Activated naive CD4-positive, alpha-beta T cell treated with anti-CD3 and anti-CD28 coated beads, Interleukin-2, amount 50 U/mL, for 72 hours (primary cell): ENCODE results near the gene RNU1-4. TPM values are rescaled to one million over a fixed set of nuclear protein-coding genes. Genes with fewer than 3 reads are reported as not detected.
"Not testable (repeated sequence)": the region's sequence is repeated elsewhere in the genome, so short reads cannot be mapped to it uniquely, and the experiment has no call there.

Experiments
- ATAC-seq, 2 donors: fragments of 150-1000 bp; cut with Tn5 transposase; 2 replicates each; pipeline ENCODE4 v1.10.0; 2021; ENCODE audit warnings: mild to moderate bottlenecking in 2 of 2, moderate library complexity in 2 of 2
- DNase-seq, 2 donors: peaks; one replicate each; pipeline ENCODE4 v3.0.0; 2021 to 2022; ENCODE audit warnings: low spot score in 2 of 2
- H3K27ac Mint-ChIP-seq, 2 donors: one replicate each; pipeline ENCODE4 v1.8.0; 2022; ENCODE audit warnings: mild to moderate bottlenecking in 2 of 2, mixed read lengths in 2 of 2
- H3K36me3 Mint-ChIP-seq, 2 donors: one replicate each; pipeline ENCODE4 v1.8.0; 2022; ENCODE audit warnings: mixed read lengths in 2 of 2
- H3K9me3 Mint-ChIP-seq, 2 donors: one replicate each; pipeline ENCODE4 v1.8.0; 2022; ENCODE audit warnings: mixed read lengths in 2 of 2
- total RNA-seq, 2 donors: library from RNA; stranded (reverse); gene quantifications; one replicate each; pipeline ENCODE4 v1.2.3, GENCODE V29; 2022

The RNU1-4 gene
- total RNA-seq, 2 donors from 2014 or later: 1,082 to 1,722 TPM

DNA sequence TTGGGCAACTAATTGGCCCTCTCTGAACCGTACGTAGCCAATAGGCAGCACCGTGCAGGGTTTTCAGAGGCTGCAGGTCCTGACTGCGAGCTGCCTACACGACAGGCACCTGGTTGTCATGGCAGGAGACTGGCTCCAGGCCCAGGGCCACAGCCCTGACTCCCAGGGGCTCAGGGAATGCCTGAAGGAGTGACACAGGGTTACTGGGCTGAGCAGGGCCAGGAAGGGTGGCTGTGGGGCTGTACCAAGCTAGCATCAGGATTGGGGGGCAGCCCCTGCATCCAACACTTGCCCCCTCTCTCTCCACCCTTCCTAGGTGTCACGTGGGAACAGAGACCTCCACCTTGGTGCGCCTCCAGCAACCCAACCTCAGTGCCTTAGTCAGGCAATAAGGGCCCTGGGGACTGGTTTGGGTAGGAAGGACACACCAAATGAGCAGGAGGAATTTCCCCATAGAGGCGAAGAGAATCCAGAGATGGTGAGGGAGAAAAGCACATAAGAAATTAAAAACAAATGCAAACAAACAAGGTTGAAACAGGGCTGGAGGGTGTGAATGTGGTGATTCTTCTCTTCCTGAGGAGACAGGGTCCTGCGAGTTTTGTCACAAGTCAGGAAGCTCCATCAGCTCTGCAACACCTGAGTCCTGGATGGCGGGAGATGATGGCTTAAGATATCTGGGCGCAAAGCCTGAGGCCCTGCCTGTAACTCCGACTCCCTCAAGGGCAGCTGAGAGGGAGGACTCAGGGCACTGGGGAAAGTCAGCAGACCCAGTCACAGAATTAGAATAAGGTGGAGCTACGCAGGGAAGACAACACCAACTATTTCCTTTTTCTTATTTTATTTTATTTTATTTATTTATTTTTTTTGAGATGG, 19.7 kb upstream of the RNU1-4 start:
- DNase-seq (peak in 1 of 2 donors; percentile 10), ATAC-seq (peak in 1 of 2 donors; percentile 10)
- H3K36me3 Mint-ChIP-seq: no peaks in the 10 kb centered on the region
- no peak overlapping the region for H3K27ac Mint-ChIP-seq
- H3K9me3 Mint-ChIP-seq: no peaks in the 10 kb centered on the region

DNA sequence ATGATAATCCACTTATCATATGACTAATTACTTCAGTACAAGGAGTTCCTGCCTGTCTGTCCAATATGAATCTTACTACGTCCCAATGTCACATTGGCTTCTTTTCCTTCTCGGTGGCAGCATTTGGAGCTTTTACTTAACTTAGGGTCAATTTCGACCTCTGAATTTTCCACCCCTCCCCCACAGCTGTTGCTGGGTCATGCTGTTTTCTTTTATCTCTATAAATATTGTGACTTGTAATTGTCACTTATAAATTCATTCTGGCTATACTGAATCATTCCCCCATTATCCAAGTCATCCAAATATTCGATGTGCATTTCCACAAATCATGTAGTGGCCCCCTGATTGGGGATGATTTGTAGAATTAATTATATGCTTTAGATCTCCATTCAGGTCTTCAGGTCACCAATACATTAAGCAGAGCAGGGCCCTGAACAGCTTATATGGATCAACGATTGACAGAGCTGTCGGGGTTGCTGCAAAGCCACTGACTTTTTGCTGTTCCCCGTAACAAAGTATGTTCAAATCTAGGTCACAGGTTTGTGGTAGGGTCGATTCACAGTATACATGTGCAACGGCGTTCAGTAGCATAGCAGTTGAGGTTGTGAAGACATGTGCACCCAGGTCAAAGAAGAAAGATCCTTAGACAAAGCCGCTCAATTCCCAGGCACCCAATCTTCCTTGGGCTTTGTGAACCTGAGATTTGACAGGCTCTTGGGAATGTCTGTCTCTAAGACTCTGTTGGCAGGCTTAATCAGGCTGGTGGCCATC, 18.3 kb upstream of the RNU1-4 start:
- no peak overlapping the region for H3K27ac Mint-ChIP-seq
- ATAC-seq: no peak
- DNase-seq: peak in 1 of 2 donors; percentile 7
- no peaks in the 10 kb centered on the region for H3K36me3 Mint-ChIP-seq
- H3K9me3 Mint-ChIP-seq: no peaks in the 10 kb centered on the region

DNA sequence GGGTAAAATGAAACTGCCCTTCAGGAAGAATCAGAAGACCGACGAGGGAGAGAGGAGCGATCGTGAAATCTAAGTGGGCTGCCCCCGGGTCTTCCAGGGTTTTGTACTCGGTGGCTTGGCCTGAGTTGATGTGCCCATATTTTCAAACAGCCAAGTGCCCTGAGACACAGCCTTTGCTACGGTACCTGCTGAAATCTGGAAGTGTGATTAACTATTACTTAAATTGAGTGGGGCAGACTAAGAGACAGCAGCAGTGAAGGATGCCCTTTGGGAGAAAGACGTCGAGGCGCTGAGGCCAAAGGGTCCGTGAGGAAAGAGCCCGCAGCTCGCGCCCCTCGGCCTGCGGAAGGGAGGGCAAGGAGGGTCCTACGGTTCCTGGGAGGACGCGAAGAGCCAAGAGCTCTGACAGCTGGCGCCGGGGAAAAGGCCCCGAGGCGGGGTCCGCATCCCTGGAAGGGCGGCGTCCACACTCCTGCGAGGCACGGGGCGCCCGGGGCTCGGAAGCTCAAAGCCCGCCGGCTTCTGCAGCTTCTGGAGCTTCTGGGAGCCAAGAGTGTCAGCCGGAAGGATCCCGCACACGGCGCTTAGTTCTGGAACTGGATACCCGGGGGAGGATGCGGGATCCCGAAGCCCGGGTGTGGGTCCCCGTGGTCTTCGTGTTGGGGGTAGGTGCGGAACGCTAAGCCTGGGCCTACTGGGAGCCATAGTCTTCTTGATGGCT, 15.4 kb upstream of the RNU1-4 start:
- no peak for ATAC-seq

DNA sequence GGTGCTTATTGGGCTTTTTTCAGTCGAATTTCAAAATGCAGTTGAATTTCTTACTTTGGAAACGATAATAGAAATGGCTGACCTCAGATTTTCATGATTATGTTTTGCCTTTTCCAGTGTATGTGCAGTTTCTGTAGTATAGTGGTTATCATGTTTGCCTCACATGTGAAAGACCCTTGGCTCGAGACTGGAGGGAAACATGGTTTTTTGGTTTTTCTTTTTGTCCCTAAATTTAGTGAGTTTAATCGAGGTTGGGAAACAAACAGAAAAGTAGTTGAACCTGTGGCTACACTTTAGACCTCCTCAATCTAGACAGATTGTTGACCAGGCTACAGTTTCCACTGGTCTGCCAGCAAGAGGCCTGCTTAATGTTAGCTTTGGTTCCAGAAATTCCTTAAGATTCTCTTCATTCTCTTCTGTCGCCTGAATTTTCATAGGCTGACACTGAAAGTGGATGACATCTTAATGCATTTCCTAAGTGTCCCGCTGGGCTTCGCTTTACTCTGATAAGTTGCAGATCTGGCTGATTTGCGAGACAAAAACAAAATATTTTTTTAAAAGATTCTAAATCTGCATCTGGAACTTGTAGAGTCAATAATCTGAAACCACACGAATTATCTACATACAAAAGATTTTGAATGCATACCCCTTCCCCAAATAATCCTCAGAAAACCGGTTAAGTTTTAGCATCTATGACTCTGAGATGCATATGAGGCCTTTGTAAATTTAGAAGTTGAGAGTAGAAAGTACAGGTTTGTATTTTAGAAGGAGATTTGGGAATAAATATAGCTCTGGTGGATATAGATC, 14.7 kb upstream of the RNU1-4 start:
- not testable (repeated sequence) for H3K9me3 Mint-ChIP-seq, H3K36me3 Mint-ChIP-seq, ATAC-seq, H3K27ac Mint-ChIP-seq, DNase-seq

More for the DNA sequence above, 15.4 kb upstream of the RNU1-4 start:
- no peak overlapping the region for H3K27ac Mint-ChIP-seq
- H3K9me3 Mint-ChIP-seq: no peaks in the 10 kb centered on the region
- DNase-seq: peak in 1 of 2 donors; percentile 6
- H3K36me3 Mint-ChIP-seq: no peaks in the 10 kb centered on the region

DNA sequence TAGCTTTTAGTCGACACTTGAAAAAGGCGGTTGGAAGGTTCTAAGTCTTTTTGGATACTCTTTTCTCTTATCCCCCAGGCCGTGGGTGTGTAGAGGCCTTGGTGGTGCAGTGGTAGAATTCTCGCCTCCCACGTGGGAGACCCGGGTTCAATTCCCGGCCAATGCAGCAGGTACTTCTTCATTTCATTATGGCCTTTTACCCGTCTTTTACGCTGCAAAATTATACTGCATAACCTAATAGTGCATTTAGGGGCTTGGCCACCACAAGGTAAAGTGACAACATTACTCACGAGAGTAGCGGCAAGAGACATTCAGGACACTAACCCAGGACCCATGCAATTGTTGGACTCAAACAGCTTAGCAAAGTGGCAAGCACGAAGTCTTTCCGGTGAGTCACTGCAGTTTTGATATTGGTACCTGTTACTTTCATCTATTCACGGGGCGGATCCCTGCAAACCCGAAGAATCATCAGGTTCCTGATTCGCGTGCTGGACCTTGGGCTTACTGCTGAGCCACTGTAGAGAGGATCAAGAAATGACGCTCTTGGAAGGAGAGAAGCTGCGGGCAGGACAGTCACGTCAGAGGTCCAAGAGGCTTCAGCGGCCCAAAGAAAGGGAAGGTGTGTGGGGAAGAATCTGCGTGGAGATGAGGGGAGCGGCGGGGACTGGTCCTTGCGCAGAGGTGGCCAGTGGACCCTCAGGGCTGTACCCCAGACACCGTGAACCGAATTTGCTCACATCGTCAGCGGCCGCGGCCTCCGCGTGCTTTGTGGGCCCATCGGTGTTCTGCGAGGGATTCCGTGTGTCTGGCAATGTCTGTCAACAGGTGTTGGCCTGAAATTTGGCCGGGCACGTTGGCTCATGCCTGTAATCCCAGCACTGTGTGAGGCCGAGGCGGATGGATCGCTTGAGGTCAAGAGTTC, 12.9 kb upstream of the RNU1-4 start:
- H3K9me3 Mint-ChIP-seq: no peaks in the 10 kb centered on the region
- ATAC-seq: peak; percentile 90 to 92

DNA sequence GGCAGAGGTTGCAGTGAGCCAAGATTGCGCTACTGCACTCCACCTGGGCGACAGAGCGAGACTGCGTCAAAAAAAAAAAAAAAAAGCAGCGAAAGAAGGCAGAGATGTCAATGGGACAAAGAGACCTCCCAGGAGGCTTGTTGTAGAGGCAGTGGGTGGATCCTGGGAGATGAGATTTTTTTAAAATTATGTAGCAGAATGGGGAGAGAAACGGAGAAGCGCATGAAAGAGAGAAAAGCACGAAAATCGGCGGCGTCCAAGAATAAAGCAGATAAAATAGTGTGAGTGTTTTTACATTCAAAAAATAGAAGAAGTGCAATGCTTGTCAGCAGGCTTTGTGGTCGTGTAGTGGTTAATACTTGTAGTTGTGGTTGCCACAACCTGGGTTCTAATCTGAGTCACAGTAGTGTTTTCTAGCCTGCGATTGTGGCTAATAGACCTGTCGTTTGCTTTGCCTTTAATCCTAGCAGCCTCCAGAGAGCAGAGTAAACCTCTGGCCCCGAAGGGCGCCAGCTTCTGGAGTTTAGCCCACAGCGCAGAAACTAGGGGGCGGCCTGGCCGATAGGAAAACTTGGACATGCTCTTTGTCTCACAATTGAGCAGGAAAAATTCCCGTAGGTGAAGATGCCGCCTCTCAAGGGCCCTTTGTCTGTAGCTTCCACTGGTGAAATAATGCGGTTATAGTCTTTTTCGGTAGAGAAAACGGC, 11.9 kb upstream of the RNU1-4 start:
- not testable (repeated sequence) for H3K9me3 Mint-ChIP-seq, H3K27ac Mint-ChIP-seq, H3K36me3 Mint-ChIP-seq
- ATAC-seq (peak; percentile 49 to 54), DNase-seq (peak in 1 of 2 donors; percentile 23)

More for the DNA sequence above, 12.9 kb upstream of the RNU1-4 start:
- H3K27ac Mint-ChIP-seq: no peak overlapping the region
- H3K36me3 Mint-ChIP-seq: no peaks in the 10 kb centered on the region
- peak in 1 of 2 donors; percentile 82 for DNase-seq

DNA sequence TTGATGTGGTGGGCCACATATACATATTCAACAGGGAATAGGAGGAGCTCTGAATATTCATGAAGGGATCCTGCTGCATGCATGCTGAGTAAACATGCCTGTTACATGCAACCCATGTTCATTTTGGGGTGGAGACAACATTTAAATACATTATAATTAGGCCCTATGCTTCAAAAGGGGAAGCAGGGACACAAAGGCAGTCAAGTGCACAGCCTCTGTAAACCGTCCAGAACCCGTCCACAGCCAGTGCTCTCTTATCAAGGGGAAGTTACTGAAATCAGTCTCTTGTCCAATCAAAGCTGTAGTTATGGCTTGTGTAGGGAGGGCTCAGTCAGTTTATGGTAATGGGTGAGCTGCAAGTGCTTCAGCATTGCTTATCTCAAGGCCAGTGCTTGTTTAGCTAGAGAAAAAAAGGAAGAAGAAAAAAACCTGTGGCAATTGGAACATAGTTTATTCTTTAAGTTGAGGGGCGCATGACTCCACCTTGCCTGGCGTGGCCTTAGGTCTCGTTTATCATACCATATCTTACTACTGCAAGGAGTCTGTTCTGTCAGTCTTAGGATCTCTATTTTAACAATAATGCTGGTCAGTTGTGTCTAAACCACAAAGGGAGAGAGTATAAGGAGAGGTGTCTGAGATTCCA, 7.9 kb upstream of the RNU1-4 start:
- DNase-seq, H3K36me3 Mint-ChIP-seq, ATAC-seq, H3K9me3 Mint-ChIP-seq, H3K27ac Mint-ChIP-seq: not testable (repeated sequence)

DNA sequence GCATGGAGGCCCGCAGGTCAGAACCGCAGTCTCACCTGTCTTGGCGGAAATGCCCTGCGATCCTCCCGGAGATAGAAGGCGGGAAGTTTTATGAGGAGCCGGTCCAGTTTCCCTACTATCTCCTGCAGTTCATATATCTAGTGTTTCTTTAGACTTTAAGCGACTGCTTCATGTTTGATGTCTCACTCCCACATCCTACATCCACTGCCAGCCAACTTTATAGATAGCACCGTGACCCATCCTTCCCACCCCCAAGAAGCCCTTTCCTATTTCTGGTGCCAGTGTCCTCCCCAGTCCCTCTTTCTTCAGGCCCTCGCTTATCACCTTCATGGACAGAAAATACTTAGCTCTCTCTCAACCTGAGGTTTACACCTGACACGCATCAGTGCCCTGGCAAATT, 914 bp downstream of the RNU1-4 start:
- DNase-seq, H3K27ac Mint-ChIP-seq, ATAC-seq, H3K36me3 Mint-ChIP-seq, H3K9me3 Mint-ChIP-seq: not testable (repeated sequence)

DNA sequence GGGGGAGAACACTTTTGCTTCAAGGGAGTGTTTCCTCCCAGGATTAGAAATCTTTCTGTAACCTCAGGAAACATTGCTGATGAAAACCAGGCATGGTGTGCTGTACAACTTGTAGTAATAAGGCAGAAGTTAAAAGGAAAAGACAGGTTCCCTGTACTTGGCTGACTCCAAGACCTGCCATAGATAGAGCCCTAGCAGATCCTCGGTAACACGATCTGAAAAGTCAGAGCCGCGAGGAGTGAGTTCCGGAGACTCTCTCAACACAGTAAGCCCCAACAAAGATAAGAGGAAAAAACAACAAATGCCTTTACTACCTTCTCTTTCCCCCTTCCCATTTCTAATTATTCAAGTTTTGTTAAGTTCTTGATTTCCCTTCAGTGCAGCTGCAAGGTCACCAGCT, 7.3 kb downstream of the RNU1-4 start:
- not testable (repeated sequence) for DNase-seq, H3K36me3 Mint-ChIP-seq, H3K27ac Mint-ChIP-seq, ATAC-seq, H3K9me3 Mint-ChIP-seq

DNA sequence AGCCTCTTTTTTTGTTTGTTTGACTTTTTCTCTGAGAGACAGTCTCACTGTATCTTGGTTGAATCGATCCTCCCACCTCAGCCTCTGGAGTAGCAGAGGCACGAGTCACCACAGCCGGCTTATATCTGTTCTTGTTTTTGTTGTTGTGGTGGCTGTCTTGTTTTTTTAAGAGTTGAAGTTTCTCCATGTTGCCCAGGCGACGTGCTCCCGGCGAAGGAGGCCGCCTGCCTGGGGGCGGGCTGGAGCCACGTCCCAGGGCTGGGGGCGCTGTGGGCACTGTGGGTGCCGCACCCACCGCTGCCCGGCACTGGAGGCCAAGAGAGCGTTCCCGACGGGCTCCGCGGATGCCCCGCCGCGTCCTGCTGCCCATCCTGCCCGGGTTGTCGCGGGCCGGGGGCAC, 8.4 kb downstream of the RNU1-4 start:
- ATAC-seq: peak in 1 of 2 donors; percentile 47
- not testable (repeated sequence) for H3K9me3 Mint-ChIP-seq, DNase-seq, H3K36me3 Mint-ChIP-seq, H3K27ac Mint-ChIP-seq

DNA sequence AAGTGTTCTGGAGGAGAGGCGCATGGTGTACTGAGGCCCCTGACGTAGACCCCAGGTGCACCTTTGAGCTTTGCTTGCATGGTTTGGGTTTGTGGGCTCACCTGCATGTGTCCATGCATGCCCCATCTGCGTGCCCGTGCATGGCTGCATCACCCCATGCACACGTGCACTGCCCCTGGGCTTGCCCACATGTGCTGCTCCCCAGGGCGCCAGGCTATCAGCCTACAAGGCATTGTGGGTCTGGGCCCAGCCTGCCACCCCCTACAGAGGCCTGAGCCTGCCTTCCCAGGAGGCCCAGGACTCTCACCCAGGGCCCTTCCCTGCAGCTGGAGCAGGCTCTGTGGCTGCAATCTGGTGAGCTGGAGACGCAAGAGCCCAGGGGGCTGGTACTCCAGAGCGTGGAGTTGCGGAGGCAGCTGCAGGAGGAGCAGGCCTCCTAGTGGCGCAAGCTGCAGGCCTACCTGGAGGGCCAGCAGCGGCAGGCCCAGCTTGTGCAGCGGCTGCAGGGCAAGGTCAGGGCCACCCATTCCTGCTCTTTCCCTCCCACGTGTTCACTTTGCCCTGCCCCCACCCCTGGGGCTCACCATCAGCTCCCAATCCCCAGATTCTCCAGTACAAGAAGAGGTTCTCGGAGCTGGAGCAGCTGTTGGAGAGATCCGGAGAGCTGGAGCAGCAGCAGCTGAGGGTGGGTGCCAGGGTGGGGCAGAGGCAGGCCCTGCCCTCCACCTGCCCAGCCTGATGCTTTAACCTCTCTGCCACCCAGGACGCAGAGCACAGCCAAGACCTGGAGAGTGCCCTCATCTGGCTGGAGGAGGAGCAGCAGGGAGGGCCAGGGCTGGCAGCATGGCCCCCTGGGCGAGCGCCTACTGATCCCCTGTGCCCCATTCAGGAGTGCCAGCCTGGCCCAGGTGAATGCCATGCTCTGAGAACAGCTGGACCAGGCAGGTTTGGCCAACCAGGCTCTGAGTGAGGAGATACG, 9.9 kb downstream of the RNU1-4 start:
- DNase-seq: not testable (repeated sequence)
- ATAC-seq: peak; percentile 57 to 84

DNA sequence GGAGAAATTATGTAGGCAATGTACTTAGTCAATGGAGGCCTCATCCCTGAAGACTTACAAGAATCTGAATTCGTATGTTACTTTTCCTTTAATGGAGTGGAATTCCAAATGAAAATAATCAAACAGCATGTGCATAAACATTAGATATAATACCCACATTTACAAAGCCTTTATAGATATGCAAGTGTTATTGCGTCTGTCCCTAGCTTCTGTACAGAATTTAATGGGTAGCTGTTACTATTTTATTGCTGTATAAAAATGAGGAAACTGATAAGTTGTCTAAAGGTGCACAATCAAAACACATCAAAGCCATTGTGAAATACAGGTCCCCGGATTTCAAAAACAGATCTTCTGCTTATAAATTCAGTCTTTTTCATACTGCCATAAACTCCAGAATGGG, 12.5 kb downstream of the RNU1-4 start:
- not testable (repeated sequence) for H3K27ac Mint-ChIP-seq, H3K9me3 Mint-ChIP-seq, H3K36me3 Mint-ChIP-seq, DNase-seq, ATAC-seq

More for the DNA sequence above, 9.9 kb downstream of the RNU1-4 start:
- not testable (repeated sequence) for H3K27ac Mint-ChIP-seq, H3K36me3 Mint-ChIP-seq, H3K9me3 Mint-ChIP-seq

DNA sequence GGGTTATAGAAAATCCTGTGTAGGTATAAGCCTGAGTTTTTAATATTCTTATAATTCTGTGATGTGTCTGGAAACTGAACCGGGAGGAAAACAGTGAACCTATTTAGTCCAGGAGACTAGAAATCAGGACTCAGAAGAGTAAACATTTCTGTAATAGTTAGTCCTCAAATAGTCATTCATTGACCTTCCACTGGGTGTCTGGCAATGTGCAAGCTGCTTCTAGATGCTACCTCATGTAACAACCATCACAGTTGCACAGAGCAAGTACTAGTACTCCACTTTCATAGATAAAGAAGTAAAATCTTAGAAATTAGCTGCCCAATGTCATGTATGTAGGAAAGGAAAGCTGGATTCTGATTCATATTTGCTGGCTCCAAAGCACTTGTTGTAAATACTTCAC, 15.1 kb downstream of the RNU1-4 start:
- not testable (repeated sequence) for H3K36me3 Mint-ChIP-seq, H3K27ac Mint-ChIP-seq, DNase-seq, ATAC-seq, H3K9me3 Mint-ChIP-seq
